GM10248 (cell line): ENCODE measurements around the gene NSMCE4A.
"Not testable (repeated sequence)": the region's sequence is repeated elsewhere in the genome, so short reads cannot be mapped to it uniquely, and the experiment has no call there.

Source experiments
- CTCF ChIA-PET: fragments of 300-600 bp; sonication (Branson Sonifier 250); formaldehyde crosslinking; extraction: SDS; loops from one replicate; lab custom pipeline; 2021; ENCODE audit warnings: antibody characterized with exemption; lab: Yijun Ruan, JAX
- POLR2A ChIA-PET: fragments of 350-650 bp; sonication (Branson Sonifier 250); formaldehyde crosslinking; extraction: SDS; loops from one replicate; lab custom pipeline; 2020; ENCODE audit warnings: antibody characterized with exemption; lab: Yijun Ruan, JAX
- DNase-seq: peaks from one replicate; pipeline ENCODE4 v3.0.0; 2012; ENCODE audit errors: extremely low spot score
- TF ChIP-seq, protein P1 (sequence below): IDR thresholded peaks from 2 replicates; pipeline ENCODE4 v1.5.1; 2012; ENCODE audit warnings: mild to moderate bottlenecking, low read depth; ENCODE audit errors: extremely low read depth, missing control alignments, control extremely low read depth

The NSMCE4A gene, protein sequence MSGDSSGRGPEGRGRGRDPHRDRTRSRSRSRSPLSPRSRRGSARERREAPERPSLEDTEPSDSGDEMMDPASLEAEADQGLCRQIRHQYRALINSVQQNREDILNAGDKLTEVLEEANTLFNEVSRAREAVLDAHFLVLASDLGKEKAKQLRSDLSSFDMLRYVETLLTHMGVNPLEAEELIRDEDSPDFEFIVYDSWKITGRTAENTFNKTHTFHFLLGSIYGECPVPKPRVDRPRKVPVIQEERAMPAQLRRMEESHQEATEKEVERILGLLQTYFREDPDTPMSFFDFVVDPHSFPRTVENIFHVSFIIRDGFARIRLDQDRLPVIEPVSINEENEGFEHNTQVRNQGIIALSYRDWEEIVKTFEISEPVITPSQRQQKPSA

DNA sequence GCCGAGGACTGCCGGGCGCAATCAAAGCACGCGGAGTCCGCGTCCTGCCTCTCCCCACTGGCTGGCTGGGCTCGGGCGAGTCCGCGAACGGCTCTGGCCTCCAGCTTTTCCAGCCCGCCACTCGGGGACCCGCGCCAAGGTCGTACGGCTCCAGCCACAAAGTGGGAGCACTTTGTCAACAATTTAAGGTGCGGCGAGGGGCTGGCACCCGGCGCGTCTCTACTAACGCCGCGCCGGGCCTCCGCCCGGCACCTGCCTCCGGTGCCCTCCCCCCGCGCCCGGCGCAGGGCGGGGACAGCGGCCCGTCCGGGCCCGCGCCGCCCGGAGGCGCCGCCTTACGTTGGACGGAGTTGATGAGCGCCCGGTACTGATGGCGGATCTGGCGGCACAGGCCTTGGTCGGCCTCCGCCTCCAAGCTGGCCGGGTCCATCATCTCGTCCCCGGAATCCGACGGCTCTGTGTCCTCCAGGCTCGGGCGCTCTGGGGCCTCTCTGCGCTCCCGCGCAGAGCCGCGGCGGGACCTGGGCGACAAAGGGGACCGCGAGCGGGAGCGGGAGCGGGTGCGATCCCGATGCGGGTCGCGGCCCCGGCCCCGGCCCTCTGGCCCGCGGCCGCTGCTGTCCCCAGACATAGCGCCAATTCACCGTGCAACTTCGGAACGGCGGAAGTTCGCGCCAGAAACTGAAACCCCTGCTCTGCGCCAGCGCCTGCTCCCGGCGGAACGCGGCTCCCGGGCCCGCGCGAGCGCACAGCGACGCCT is at the start of gene NSMCE4A:
Gene NSMCE4A (minus strand): TSS at position 683 of the 760 bp plus-strand sequence. CDS start 52 bp downstream, at position 631.
- POLR2A ChIA-PET, result no interaction called here
- DNase-seq, result peak; percentile 91
- TF ChIP-seq, protein P1, sequence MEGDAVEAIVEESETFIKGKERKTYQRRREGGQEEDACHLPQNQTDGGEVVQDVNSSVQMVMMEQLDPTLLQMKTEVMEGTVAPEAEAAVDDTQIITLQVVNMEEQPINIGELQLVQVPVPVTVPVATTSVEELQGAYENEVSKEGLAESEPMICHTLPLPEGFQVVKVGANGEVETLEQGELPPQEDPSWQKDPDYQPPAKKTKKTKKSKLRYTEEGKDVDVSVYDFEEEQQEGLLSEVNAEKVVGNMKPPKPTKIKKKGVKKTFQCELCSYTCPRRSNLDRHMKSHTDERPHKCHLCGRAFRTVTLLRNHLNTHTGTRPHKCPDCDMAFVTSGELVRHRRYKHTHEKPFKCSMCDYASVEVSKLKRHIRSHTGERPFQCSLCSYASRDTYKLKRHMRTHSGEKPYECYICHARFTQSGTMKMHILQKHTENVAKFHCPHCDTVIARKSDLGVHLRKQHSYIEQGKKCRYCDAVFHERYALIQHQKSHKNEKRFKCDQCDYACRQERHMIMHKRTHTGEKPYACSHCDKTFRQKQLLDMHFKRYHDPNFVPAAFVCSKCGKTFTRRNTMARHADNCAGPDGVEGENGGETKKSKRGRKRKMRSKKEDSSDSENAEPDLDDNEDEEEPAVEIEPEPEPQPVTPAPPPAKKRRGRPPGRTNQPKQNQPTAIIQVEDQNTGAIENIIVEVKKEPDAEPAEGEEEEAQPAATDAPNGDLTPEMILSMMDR, result no peak
- CTCF ChIA-PET, result interaction anchor here (1.0 to 1.6 kb wide), 3 partner anchors 9 to 12 kb away, joined by 3 to 8 read pairs (median 5); no protein-coding TSS in a partner anchor

DNA sequence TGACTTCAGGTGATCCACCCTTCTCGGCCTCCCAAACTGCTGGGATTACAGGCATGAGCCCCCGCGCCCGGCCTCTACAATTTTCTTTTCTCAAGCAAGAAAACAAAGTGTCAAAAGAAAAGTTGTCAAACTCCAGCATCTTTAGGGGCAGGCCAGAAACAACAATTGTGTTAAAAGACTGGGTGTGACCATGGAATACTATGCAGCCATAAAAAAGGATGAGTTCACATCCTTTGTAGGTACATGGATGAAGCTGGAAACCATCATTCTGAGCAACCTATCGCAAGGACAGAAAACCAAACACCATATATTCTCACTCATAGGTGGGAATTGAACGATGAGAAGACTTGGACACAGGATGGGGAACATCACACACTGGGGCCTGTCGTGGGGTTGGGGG is 48.2 kb upstream of the NSMCE4A start:
- CTCF ChIA-PET, POLR2A ChIA-PET, DNase-seq: not testable (repeated sequence)

DNA sequence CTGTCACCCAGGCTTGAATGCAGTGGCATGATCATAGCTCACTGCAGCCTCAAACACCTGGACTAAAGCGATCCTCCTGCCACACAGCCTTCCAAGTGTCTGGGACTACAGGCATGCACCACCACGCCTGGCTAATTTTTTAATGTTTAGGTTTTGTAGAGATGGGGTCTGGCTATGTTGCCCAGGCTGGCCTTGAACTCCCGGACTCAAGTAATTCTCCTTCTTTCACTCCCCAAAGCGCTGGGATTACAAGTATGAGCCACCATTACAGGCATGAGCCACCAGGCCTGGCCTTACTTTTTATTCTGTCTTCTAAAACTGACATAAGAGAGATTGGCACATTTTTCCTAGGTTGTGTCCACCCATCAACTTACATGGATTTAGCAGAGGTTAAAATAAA is 47.3 kb upstream of the NSMCE4A start:
- DNase-seq, result no peak
- POLR2A ChIA-PET, result no interaction called here
- TF ChIP-seq, protein P1, result no peak
- CTCF ChIA-PET, result no interaction called here

DNA sequence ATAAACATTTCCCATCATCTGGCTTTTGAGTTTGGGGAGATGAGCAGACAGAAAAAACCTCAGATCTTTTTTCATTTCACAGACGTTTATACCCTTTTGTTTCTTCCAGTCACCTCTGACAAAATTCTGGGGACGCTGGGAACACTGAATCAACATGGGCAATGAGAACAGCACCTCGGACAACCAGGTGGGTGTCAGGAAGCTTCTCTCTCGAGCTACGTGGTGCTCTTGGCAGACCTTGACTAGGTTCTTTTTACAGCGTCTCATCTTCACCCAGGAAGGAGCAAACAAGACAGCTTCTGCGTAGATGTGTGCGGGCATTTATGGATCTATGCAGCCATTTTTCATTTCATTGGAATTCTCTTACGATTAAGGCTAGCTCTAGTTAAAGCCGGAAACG is 46.8 kb upstream of the NSMCE4A start:
- TF ChIP-seq, protein P1, result no peak
- POLR2A ChIA-PET, result no interaction called here
- CTCF ChIA-PET, result no interaction called here
- DNase-seq, result no peak

DNA sequence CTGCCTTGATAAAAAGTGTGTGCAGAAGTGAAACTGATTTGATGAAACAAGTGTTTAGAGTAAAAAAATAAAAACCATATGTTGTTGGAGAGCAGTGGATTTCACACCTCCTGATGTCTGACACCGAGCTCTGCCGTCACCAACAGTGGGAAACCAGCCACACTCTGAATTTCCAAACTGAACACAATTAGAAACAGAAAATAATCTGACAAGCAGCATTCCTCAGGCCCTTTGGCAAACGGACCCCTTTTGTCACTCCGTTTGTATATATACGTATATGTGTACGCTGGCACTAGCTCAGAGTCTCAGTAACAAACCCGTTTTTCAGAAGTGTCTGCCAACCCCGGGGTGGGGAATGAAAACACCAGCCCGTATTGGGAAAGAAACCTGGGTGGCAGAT is 46.4 kb upstream of the NSMCE4A start:
- DNase-seq, result no peak
- CTCF ChIA-PET, result no interaction called here
- TF ChIP-seq, protein P1, result no peak
- POLR2A ChIA-PET, result no interaction called here

DNA sequence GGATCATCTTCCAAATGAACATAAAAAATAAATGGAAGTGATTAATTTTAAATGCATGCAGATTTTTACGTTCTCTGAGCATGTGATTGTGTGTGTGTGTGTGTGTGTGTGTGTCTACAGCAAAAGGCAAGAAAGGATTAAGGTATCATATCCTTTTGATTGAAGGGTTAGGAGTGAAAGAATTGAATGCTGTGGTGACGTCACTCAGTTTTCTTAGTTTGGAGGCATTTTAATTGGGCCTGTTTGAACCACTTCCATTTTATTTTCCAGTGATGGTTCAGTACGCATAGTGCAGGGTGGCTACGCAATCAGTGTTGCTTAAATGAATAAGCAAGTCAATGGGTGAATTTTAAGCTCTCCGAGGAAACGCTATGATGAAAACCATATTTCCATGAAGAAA is 45.2 kb upstream of the NSMCE4A start:
- TF ChIP-seq, protein P1, result no peak
- DNase-seq, result no peak
- CTCF ChIA-PET, result interaction anchor here (1.1 kb wide), 1 partner anchor 10 kb away, joined by 3 read pairs; no protein-coding TSS in a partner anchor
- POLR2A ChIA-PET, result no interaction called here
